ENCODE measurements around the gene MRPL55.

DNA sequence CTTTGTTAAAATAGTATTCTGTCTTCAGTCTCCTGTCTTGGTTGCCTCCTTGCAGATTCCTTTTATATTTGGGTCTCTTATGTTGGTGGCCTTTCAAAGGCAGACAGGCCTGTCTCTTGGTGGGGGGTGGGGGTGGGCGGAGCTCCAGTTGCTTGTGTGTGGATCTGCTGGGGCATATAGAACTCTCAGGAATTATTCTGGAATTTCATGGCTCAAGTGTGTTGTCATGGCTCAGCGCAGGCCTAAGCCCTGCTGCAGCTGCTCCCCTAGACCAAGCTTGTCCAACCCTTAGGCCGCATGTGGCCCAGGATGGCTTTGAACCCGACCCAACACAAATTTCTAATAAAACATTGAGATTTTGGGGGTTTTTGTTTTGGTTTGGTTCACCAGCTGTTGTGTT, 13.9 kb downstream of the MRPL55 start:
- TF ChIP-seq CTCF (IDR thresholded peaks at IDR 0.05; ENCODE audit: poor library complexity, severe bottlenecking) (no peak), POLR2AphosphoS5 (IDR thresholded peaks at IDR 0.05) (no peak), REST (IDR thresholded peaks at IDR 0.05; ENCODE audit: borderline replicate concordance) (no peak), EZH2 (IDR thresholded peaks at IDR 0.05; ENCODE audit: borderline replicate concordance, insufficient read depth, low read length, poor library complexity, severe bottlenecking) (no peak), EP300 (conservative IDR thresholded peaks at IDR 0.05; ENCODE audit: poor library complexity, severe bottlenecking) (no peak), RAD21 (conservative IDR thresholded peaks at IDR 0.05) (no peak)
